SK-N-SH treated with all-trans-retinoic acid at 6 μM for 48 hours (cell line): Measurements from ENCODE around the gene TMEM143.

Experiments
- ARNTL ChIP-seq: fragments of 450-650 bp; formaldehyde crosslinking; IDR thresholded peaks from 2 replicates; pipeline ENCODE4 v1.5.0; 2020; ENCODE audit warnings: low read depth, mild to moderate bottlenecking, moderate library complexity, borderline replicate concordance
- BACH2 ChIP-seq: fragments of 250-450 bp; sonication (Bioruptor Pico); IDR thresholded peaks from 2 replicates; pipeline ENCODE4 v1.9.0; 2021; ENCODE audit warnings: mild to moderate bottlenecking, borderline replicate concordance
- GLIS3 ChIP-seq: fragments of 250-450 bp; sonication (Bioruptor Pico); IDR thresholded peaks from 2 replicates; pipeline ENCODE4 v1.5.0; 2020; ENCODE audit warnings: mild to moderate bottlenecking, moderate library complexity
- PPARA ChIP-seq: fragments of 250-450 bp; sonication (Bioruptor Pico); IDR thresholded peaks from 2 replicates; pipeline ENCODE4 v1.5.0; 2020; ENCODE audit warnings: mild to moderate bottlenecking, borderline replicate concordance
- RARB ChIP-seq: fragments of 250-450 bp; sonication (Bioruptor Pico); IDR thresholded peaks from 2 replicates; pipeline ENCODE4 v1.8.0; 2021; ENCODE audit warnings: mild to moderate bottlenecking, moderate library complexity
- SNAI2 ChIP-seq: fragments of 250-450 bp; sonication (Bioruptor Pico); IDR thresholded peaks from 2 replicates; pipeline ENCODE4 v1.5.0; 2020; ENCODE audit warnings: mild to moderate bottlenecking, moderate library complexity
- TCF4 ChIP-seq: fragments of 250-450 bp; sonication (Bioruptor Pico); IDR thresholded peaks from 2 replicates; pipeline ENCODE4 v1.8.0; 2021; ENCODE audit warnings: mild to moderate bottlenecking, moderate library complexity, borderline replicate concordance
- TOX ChIP-seq: fragments of 250-450 bp; sonication (Bioruptor Pico); IDR thresholded peaks from 2 replicates; pipeline ENCODE4 v1.8.0; 2021; ENCODE audit warnings: mild to moderate bottlenecking, moderate library complexity, borderline replicate concordance
- ZFP3 ChIP-seq: fragments of 250-450 bp; sonication (Bioruptor Pico); IDR thresholded peaks from 2 replicates; pipeline ENCODE4 v1.5.0; 2020; ENCODE audit warnings: mild to moderate bottlenecking, moderate library complexity
- ZNF8 ChIP-seq: fragments of 450-650 bp; formaldehyde crosslinking; IDR thresholded peaks from 2 replicates; pipeline ENCODE4 v1.5.0; 2020; ENCODE audit warnings: mild to moderate bottlenecking, moderate library complexity
- TF ChIP-seq, protein P1 (sequence below): fragments of 250-450 bp; sonication (Bioruptor Pico); IDR thresholded peaks from 2 replicates; pipeline ENCODE4 v1.8.0; 2020; ENCODE audit warnings: mild to moderate bottlenecking, moderate library complexity, borderline replicate concordance

DNA sequence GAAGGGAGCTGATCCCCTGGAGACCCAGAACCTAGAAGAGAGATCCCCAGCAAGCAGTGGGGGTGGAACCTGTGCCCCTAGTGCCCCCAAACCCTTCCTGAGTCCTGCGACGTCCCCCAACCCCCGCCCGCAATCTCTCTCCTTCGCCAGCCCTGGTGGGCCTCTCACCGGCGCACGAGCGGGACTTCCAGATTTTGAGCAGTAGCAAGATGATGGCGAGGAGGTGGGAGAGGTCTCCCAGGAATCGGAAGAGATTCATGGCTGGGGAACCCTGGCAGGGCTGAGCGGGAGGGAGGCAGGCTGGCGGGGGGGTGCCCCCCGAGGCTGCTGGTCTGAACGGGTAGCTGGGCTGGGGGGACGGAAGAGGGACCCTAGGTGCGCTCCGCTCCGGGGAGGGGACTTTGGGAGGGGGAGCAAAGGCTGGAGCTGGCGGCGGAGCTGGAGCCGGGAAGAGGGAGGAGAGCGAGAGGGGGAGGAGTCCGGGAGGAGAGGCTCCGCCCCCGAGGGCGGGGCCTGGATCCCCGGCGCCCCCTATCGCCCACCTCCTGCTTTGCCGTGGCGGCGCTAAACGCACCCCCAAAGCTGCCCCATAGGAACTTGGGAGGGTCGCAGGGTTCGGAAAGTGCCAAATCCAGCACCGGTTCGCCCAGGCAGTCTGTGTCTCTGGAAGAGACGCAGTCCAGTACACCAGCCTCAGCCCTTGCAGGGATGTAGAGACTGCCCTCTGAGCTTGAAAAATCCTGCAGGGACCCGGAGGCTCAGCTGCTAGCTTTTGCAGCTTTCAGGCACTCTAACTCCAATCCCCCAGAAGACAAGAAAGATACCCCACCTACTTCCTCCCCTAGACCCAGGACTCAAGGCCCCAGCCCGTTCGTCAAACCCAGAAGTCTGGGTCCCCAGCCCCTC, 27.6 kb upstream of the TMEM143 start, which contains the start of gene KDELR1:
- TF ChIP-seq ZNF8 = no peak
- TF ChIP-seq, protein P1, sequence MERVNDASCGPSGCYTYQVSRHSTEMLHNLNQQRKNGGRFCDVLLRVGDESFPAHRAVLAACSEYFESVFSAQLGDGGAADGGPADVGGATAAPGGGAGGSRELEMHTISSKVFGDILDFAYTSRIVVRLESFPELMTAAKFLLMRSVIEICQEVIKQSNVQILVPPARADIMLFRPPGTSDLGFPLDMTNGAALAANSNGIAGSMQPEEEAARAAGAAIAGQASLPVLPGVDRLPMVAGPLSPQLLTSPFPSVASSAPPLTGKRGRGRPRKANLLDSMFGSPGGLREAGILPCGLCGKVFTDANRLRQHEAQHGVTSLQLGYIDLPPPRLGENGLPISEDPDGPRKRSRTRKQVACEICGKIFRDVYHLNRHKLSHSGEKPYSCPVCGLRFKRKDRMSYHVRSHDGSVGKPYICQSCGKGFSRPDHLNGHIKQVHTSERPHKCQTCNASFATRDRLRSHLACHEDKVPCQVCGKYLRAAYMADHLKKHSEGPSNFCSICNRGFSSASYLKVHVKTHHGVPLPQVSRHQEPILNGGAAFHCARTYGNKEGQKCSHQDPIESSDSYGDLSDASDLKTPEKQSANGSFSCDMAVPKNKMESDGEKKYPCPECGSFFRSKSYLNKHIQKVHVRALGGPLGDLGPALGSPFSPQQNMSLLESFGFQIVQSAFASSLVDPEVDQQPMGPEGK (CRISPR knock-in tag) = no peak
- TF ChIP-seq BACH2 (CRISPR knock-in tag) = no peak
- no peak for TF ChIP-seq GLIS3 (CRISPR knock-in tag)
- no peak for TF ChIP-seq RARB (CRISPR knock-in tag)
- no peak for TF ChIP-seq PPARA (CRISPR knock-in tag)
- TF ChIP-seq ARNTL (CRISPR knock-in tag) = no peak
- TF ChIP-seq ZFP3 (CRISPR knock-in tag) = no peak
- no peak for TF ChIP-seq SNAI2
- no peak for TF ChIP-seq TOX (CRISPR knock-in tag)
- TF ChIP-seq TCF4 (CRISPR knock-in tag) = no peak
